ENCODE results near the gene CABLES2. TPM values are rescaled to one million over a fixed set of nuclear protein-coding genes. Genes with fewer than 3 reads are reported as not detected.
"Not testable (repeated sequence)": the region's sequence is repeated elsewhere in the genome, so short reads cannot be mapped to it uniquely, and the experiment has no call there.

Gene CABLES2
- total RNA-seq, 1 donor from 2014 or later, result 9.3 TPM

- Mint-ChIP-seq H3K27ac (ENCODE audit: unreplicated experiment) (no peak overlapping the region), H3K4me3 (ENCODE audit: unreplicated experiment) (no peak overlapping the region), H3K27me3 (ENCODE audit: unreplicated experiment) (peaks cover 10% of the 10 kb centered on the region), H3K9me3 (ENCODE audit: unreplicated experiment) (no peaks in the 10 kb centered on the region), H3K36me3 (ENCODE audit: low read depth, unreplicated experiment) (no peaks in the 10 kb centered on the region), H3K4me1 (ENCODE audit: unreplicated experiment) (peaks cover 4% of the 10 kb centered on the region)
- DNase-seq (ENCODE audit: low spot score), result peak; percentile 49
- TF ChIP-seq CTCF (IDR thresholded peaks at IDR 0.05; ENCODE audit: unreplicated experiment), result no peak
Measured at GRCh38 chr20:62376112-62377063, 30.7 kb downstream of the CABLES2 start.

- Mint-ChIP-seq H3K27ac (ENCODE audit: unreplicated experiment) (peak overlapping the region; percentile 57), H3K9me3 (ENCODE audit: unreplicated experiment) (no peaks in the 10 kb centered on the region), H3K36me3 (ENCODE audit: low read depth, unreplicated experiment) (no peaks in the 10 kb centered on the region), H3K27me3 (ENCODE audit: unreplicated experiment) (peaks cover 11% of the 10 kb centered on the region), H3K4me3 (ENCODE audit: unreplicated experiment) (peak overlapping the region; percentile 75), H3K4me1 (ENCODE audit: unreplicated experiment) (peaks cover 4% of the 10 kb centered on the region)
- no peak for DNase-seq (ENCODE audit: low spot score)
- no peak for TF ChIP-seq CTCF (IDR thresholded peaks at IDR 0.05; ENCODE audit: unreplicated experiment)
Measured at GRCh38 chr20:62374331-62375152, 32.5 kb downstream of the CABLES2 start.

- H3K36me3 Mint-ChIP-seq (ENCODE audit: low read depth, unreplicated experiment); H3K9me3 Mint-ChIP-seq (ENCODE audit: unreplicated experiment); H3K4me3 Mint-ChIP-seq (ENCODE audit: unreplicated experiment); H3K27ac Mint-ChIP-seq (ENCODE audit: unreplicated experiment); H3K4me1 Mint-ChIP-seq (ENCODE audit: unreplicated experiment); DNase-seq (ENCODE audit: low spot score): not testable (repeated sequence)
- H3K27me3 Mint-ChIP-seq (ENCODE audit: unreplicated experiment), result peaks cover 15% of the 10 kb centered on the region
Measured at GRCh38 chr20:62373631-62374179, 33.4 kb downstream of the CABLES2 start.

GRCh38 chr20:62372042-62372993 lies 34.8 kb downstream of the CABLES2 start:
- H3K4me3 Mint-ChIP-seq (ENCODE audit: unreplicated experiment), result no peak overlapping the region
- no peaks in the 10 kb centered on the region for H3K9me3 Mint-ChIP-seq (ENCODE audit: unreplicated experiment)
- no peak overlapping the region for H3K27ac Mint-ChIP-seq (ENCODE audit: unreplicated experiment)
- peaks cover 9% of the 10 kb centered on the region for H3K4me1 Mint-ChIP-seq (ENCODE audit: unreplicated experiment)
- no peak for DNase-seq (ENCODE audit: low spot score)
- peaks cover 14% of the 10 kb centered on the region for H3K27me3 Mint-ChIP-seq (ENCODE audit: unreplicated experiment)
- TF ChIP-seq CTCF (IDR thresholded peaks at IDR 0.05; ENCODE audit: unreplicated experiment), result no peak
- H3K36me3 Mint-ChIP-seq (ENCODE audit: low read depth, unreplicated experiment), result no peaks in the 10 kb centered on the region
